Stimulated activated naive B cell treated with anti-CD40 and anti-IgM and Interleukin-4, amounts not matched to agents 10 μg/mL and 1 μg/mL and 100 μg/mL, for 72 hours (primary cell): ENCODE measurements around the gene FANCG.

Experiments
- ATAC-seq, 2 donors: fragments of 150-1000 bp; cut with Tn5 transposase; replicated peaks; 2 replicates each; pipeline ENCODE4 v1.10.0; 2021; ENCODE audit warnings: moderate library complexity in 1 of 2
- DNase-seq: peaks from one replicate; pipeline ENCODE4 v3.0.0; 2021
- H3K27ac Mint-ChIP-seq: one replicate; pipeline ENCODE4 v1.8.0; 2022; ENCODE audit warnings: mild to moderate bottlenecking, mixed read lengths
- H3K27me3 Mint-ChIP-seq, 2 donors: one replicate each; pipeline ENCODE4 v1.8.0; 2022; ENCODE audit warnings: mixed read lengths in 2 of 2
- H3K36me3 Mint-ChIP-seq, 2 donors: one replicate each; pipeline ENCODE4 v1.8.0; 2022; ENCODE audit warnings: mixed read lengths in 2 of 2, mild to moderate bottlenecking in 1 of 2
- H3K4me1 Mint-ChIP-seq, 2 donors: one replicate each; pipeline ENCODE4 v1.8.0; 2022; ENCODE audit warnings: mixed read lengths in 2 of 2, mild to moderate bottlenecking in 1 of 2
- H3K4me3 Mint-ChIP-seq, 2 donors: one replicate each; pipeline ENCODE4 v1.8.0; 2022; ENCODE audit warnings: mild to moderate bottlenecking in 2 of 2, mixed read lengths in 2 of 2, moderate library complexity in 1 of 2
- H3K9me3 Mint-ChIP-seq, 2 donors: one replicate each; pipeline ENCODE4 v1.8.0; 2022; ENCODE audit warnings: mixed read lengths in 2 of 2, mild to moderate bottlenecking in 1 of 2

Gene FANCG

GRCh38 chr9:35107297-35108290 is 27.9 kb upstream of the FANCG start:
- H3K4me3 Mint-ChIP-seq: no peak overlapping the region
- H3K27ac Mint-ChIP-seq: no peak overlapping the region
- H3K4me1 Mint-ChIP-seq: peaks cover 26 to 54% of the 10 kb centered on the region in 2 donors
- no peaks in the 10 kb centered on the region for H3K27me3 Mint-ChIP-seq
- H3K9me3 Mint-ChIP-seq: no peaks in the 10 kb centered on the region
- H3K36me3 Mint-ChIP-seq: peaks cover 20 to 33% of the 10 kb centered on the region in 2 donors
- DNase-seq (no peak), ATAC-seq (no peak)

GRCh38 chr9:35106343-35106730 is 26.6 kb upstream of the FANCG start:
- Mint-ChIP-seq H3K4me3 (no peak overlapping the region), H3K27me3 (no peaks in the 10 kb centered on the region), H3K36me3 (peaks cover 24 to 40% of the 10 kb centered on the region in 2 donors), H3K9me3 (no peaks in the 10 kb centered on the region), H3K4me1 (peaks cover 29 to 53% of the 10 kb centered on the region in 2 donors), H3K27ac (no peak overlapping the region)
- DNase-seq (no peak), ATAC-seq (no peak)

GRCh38 chr9:35105571-35106342 is 26.0 kb upstream of the FANCG start:
- ATAC-seq: no peak
- no peak overlapping the region for H3K4me3 Mint-ChIP-seq
- no peak overlapping the region for H3K27ac Mint-ChIP-seq
- no peak for DNase-seq
- peaks cover 30 to 46% of the 10 kb centered on the region in 2 donors for H3K36me3 Mint-ChIP-seq
- no peaks in the 10 kb centered on the region for H3K27me3 Mint-ChIP-seq
- peaks cover 31 to 53% of the 10 kb centered on the region in 2 donors for H3K4me1 Mint-ChIP-seq
- H3K9me3 Mint-ChIP-seq: no peaks in the 10 kb centered on the region

GRCh38 chr9:35105126-35105525 is 25.4 kb upstream of the FANCG start:
- no peak for ATAC-seq
- no peaks in the 10 kb centered on the region for H3K27me3 Mint-ChIP-seq
- H3K27ac Mint-ChIP-seq: no peak overlapping the region
- no peaks in the 10 kb centered on the region for H3K9me3 Mint-ChIP-seq
- peaks cover 35 to 52% of the 10 kb centered on the region in 2 donors for H3K36me3 Mint-ChIP-seq
- H3K4me1 Mint-ChIP-seq: peaks cover 31 to 53% of the 10 kb centered on the region in 2 donors
- H3K4me3 Mint-ChIP-seq: no peak overlapping the region
- DNase-seq: no peak

GRCh38 chr9:35104586-35104985 is 24.8 kb upstream of the FANCG start:
- Mint-ChIP-seq H3K27ac (peak overlapping the region; percentile 31), H3K27me3 (no peaks in the 10 kb centered on the region), H3K9me3 (no peaks in the 10 kb centered on the region), H3K4me1 (peaks cover 34 to 53% of the 10 kb centered on the region in 2 donors), H3K4me3 (no peak overlapping the region), H3K36me3 (peaks cover 38 to 58% of the 10 kb centered on the region in 2 donors)
- ATAC-seq (no peak), DNase-seq (no peak)

- H3K27ac Mint-ChIP-seq: peak overlapping the region; percentile 99
- peak in 1 of 2 donors; percentile 6 for ATAC-seq
Observed at GRCh38 chr9:35103660-35104191, 24.0 kb upstream of the FANCG start.

GRCh38 chr9:35102769-35103659 is 23.3 kb upstream of the FANCG start, which contains the start of gene STOML2:
TSS of gene STOML2 (minus strand) at chr9:35103131. CDS start at chr9:35103094, 37 bp downstream.
- peak; percentile 91 for DNase-seq
- peak; percentile 98 to 100 for ATAC-seq
- H3K27ac Mint-ChIP-seq: peak within 1 kb of the TSS; percentile 99
- H3K4me1 Mint-ChIP-seq: peaks cover 37 to 47% of the 10 kb centered on the region in 2 donors
- peaks cover 38 to 64% of the 10 kb centered on the region in 2 donors for H3K36me3 Mint-ChIP-seq
- no peaks in the 10 kb centered on the region for H3K27me3 Mint-ChIP-seq
- H3K9me3 Mint-ChIP-seq: no peaks in the 10 kb centered on the region
- H3K4me3 Mint-ChIP-seq: peak within 1 kb of the TSS; percentile 94 to 99

More at GRCh38 chr9:35103660-35104191, 24.0 kb upstream of the FANCG start:
- peak overlapping the region; percentile 94 to 99 for H3K4me3 Mint-ChIP-seq
- no peaks in the 10 kb centered on the region for H3K27me3 Mint-ChIP-seq
- no peaks in the 10 kb centered on the region for H3K9me3 Mint-ChIP-seq
- peaks cover 38 to 66% of the 10 kb centered on the region in 2 donors for H3K36me3 Mint-ChIP-seq
- peaks cover 37 to 47% of the 10 kb centered on the region in 2 donors for H3K4me1 Mint-ChIP-seq
- no peak for DNase-seq

- H3K27me3 Mint-ChIP-seq: no peaks in the 10 kb centered on the region
- peak overlapping the region; percentile 94 to 99 for H3K4me3 Mint-ChIP-seq
- peaks cover 41 to 53% of the 10 kb centered on the region in 2 donors for H3K4me1 Mint-ChIP-seq
- no peaks in the 10 kb centered on the region for H3K9me3 Mint-ChIP-seq
- ATAC-seq (peak in 1 of 2 donors; percentile 2), DNase-seq (no peak)
- peaks cover 39 to 68% of the 10 kb centered on the region in 2 donors for H3K36me3 Mint-ChIP-seq
- peak overlapping the region; percentile 99 for H3K27ac Mint-ChIP-seq
Observed at GRCh38 chr9:35102465-35102768, 22.7 kb upstream of the FANCG start.

GRCh38 chr9:35097573-35097972 is 17.8 kb upstream of the FANCG start:
- H3K36me3 Mint-ChIP-seq: peaks cover 40 to 64% of the 10 kb centered on the region in 2 donors
- H3K9me3 Mint-ChIP-seq: no peaks in the 10 kb centered on the region
- H3K27ac Mint-ChIP-seq: peak overlapping the region; percentile 16
- peaks cover 50 to 65% of the 10 kb centered on the region in 2 donors for H3K4me1 Mint-ChIP-seq
- no peaks in the 10 kb centered on the region for H3K27me3 Mint-ChIP-seq
- no peak for ATAC-seq
- H3K4me3 Mint-ChIP-seq: no peak overlapping the region
- DNase-seq: no peak

GRCh38 chr9:35096035-35096849 is 16.5 kb upstream of the FANCG start, which contains the start of gene PIGO:
TSS of gene PIGO (minus strand) at chr9:35096591. CDS start at chr9:35095565, 1,026 bp downstream.
- Mint-ChIP-seq H3K36me3 (peaks cover 44 to 67% of the 10 kb centered on the region in 2 donors), H3K4me1 (peaks cover 40 to 58% of the 10 kb centered on the region in 2 donors), H3K4me3 (peak within 1 kb of the TSS; percentile 88 to 94), H3K27ac (peak within 1 kb of the TSS; percentile 99), H3K9me3 (no peaks in the 10 kb centered on the region), H3K27me3 (no peaks in the 10 kb centered on the region)
- ATAC-seq (peak; percentile 94), DNase-seq (peak; percentile 88)

GRCh38 chr9:35091536-35091935 is 11.8 kb upstream of the FANCG start:
- ATAC-seq (no peak), DNase-seq (no peak)
- Mint-ChIP-seq H3K27ac (no peak overlapping the region), H3K9me3 (no peaks in the 10 kb centered on the region), H3K36me3 (peaks cover 42 to 64% of the 10 kb centered on the region in 2 donors), H3K4me1 (peaks cover 18 to 32% of the 10 kb centered on the region in 2 donors), H3K27me3 (no peaks in the 10 kb centered on the region), H3K4me3 (no peak overlapping the region)

GRCh38 chr9:35089434-35089833 is 9.7 kb upstream of the FANCG start:
- Mint-ChIP-seq H3K27ac (no peak overlapping the region), H3K4me3 (no peak overlapping the region), H3K9me3 (no peaks in the 10 kb centered on the region), H3K27me3 (no peaks in the 10 kb centered on the region), H3K4me1 (peaks cover 8 to 13% of the 10 kb centered on the region in 2 donors), H3K36me3 (peaks cover 37 to 65% of the 10 kb centered on the region in 2 donors)
- no peak for ATAC-seq
- DNase-seq: no peak
